Bronchial epithelial cell (primary cell): ENCODE measurements around the gene COL6A3. TPM values are rescaled to one million over a fixed set of nuclear protein-coding genes. Genes with fewer than 3 reads are reported as not detected.

ENCODE experiments used
- DNase-seq: peaks from one replicate; pipeline ENCODE4 v3.0.0-alpha.2; 2010; ENCODE audit warnings: low read depth
- FAIRE-seq: peaks from 2 replicates; lab custom pipeline; 2011; peaks lifted over from hg19 to GRCh38; lab: Jason Lieb, UNC
- H3K27me3 ChIP-seq: 2 replicates; pipeline ENCODE4 v1.5.1; 2011; ENCODE audit warnings: low read length; ENCODE audit not compliant: control insufficient read depth, insufficient read depth
- H3K36me3 ChIP-seq: 2 replicates; pipeline ENCODE4 v1.5.1; 2011; ENCODE audit warnings: low read length; ENCODE audit not compliant: control insufficient read depth, insufficient read depth
- H3K4me3 ChIP-seq: 2 replicates; pipeline ENCODE4 v1.5.1; 2011; ENCODE audit warnings: mild to moderate bottlenecking, low read depth, low read length, control low read depth
- CTCF ChIP-seq: IDR thresholded peaks from 2 replicates; pipeline ENCODE4 v1.5.1; 2011; ENCODE audit warnings: mild to moderate bottlenecking, moderate library complexity, low read length, control low read depth, inconsistent platforms; ENCODE audit not compliant: insufficient read depth, severe bottlenecking
- total RNA-seq: library from RNA; depleted of rRNA; stranded (reverse); fragments of >200 nt; gene quantifications from 2 replicates; pipeline ENCODE4 v1.2.1, GENCODE V29; 2014

The COL6A3 gene
- total RNA-seq = 0.64 and 16.6 TPM in 2 replicates

GRCh38 chr2:237413777-237414661 lies at the start of gene COL6A3:
Gene COL6A3, minus strand, starts transcription at chr2:237414164. Its CDS starts 17,347 bp downstream, at chr2:237396817.
- Histone ChIP-seq H3K27me3 (no peaks in the 10 kb centered on the region), H3K4me3 (no peak within 1 kb of the TSS), H3K36me3 (no peaks in the 10 kb centered on the region)
- FAIRE-seq = no peak
- TF ChIP-seq CTCF = no peak
- no peak for DNase-seq

GRCh38 chr2:237459741-237460174 lies 45.8 kb upstream of the COL6A3 start:
- no peak overlapping the region for H3K4me3 ChIP-seq
- no peak for TF ChIP-seq CTCF
- FAIRE-seq = peak; percentile 76
- no peaks in the 10 kb centered on the region for H3K27me3 ChIP-seq
- DNase-seq = peak; percentile 88
- no peaks in the 10 kb centered on the region for H3K36me3 ChIP-seq

GRCh38 chr2:237459226-237459625 lies 45.3 kb upstream of the COL6A3 start:
- DNase-seq (no peak), FAIRE-seq (peak; percentile 75)

GRCh38 chr2:237458519-237458918 lies 44.6 kb upstream of the COL6A3 start:
- no peak for DNase-seq
- no peaks in the 10 kb centered on the region for H3K27me3 ChIP-seq
- FAIRE-seq = no peak
- TF ChIP-seq CTCF = no peak
- no peak overlapping the region for H3K4me3 ChIP-seq
- H3K36me3 ChIP-seq = no peaks in the 10 kb centered on the region

More at GRCh38 chr2:237459226-237459625, 45.3 kb upstream of the COL6A3 start:
- Histone ChIP-seq H3K4me3 (no peak overlapping the region), H3K27me3 (no peaks in the 10 kb centered on the region), H3K36me3 (no peaks in the 10 kb centered on the region)
- no peak for TF ChIP-seq CTCF

GRCh38 chr2:237457388-237457941 lies 43.5 kb upstream of the COL6A3 start:
- no peak overlapping the region for H3K4me3 ChIP-seq
- no peak for TF ChIP-seq CTCF
- DNase-seq = no peak

More at GRCh38 chr2:237457388-237457941, 43.5 kb upstream of the COL6A3 start:
- peak; percentile 93 for FAIRE-seq
- Histone ChIP-seq H3K36me3 (no peaks in the 10 kb centered on the region), H3K27me3 (no peaks in the 10 kb centered on the region)
